HepG2 (cell line): ENCODE data around the gene ZBTB26. TPM values are rescaled to one million over a fixed set of nuclear protein-coding genes. Genes with fewer than 3 reads are reported as not detected.

Experiments used
- CAMTA2 ChIP-seq: sonication (generic); formaldehyde crosslinking; IDR thresholded peaks from 2 replicates; pipeline ENCODE4 v1.4.0; 2020; ENCODE audit warnings: mild to moderate bottlenecking, missing genetic modification reagents, borderline replicate concordance
- FOXM1 ChIP-seq: sonication (generic); formaldehyde crosslinking; IDR thresholded peaks from 2 replicates; pipeline ENCODE4 v1.5.0; 2020; ENCODE audit warnings: missing genetic modification reagents
- KDM6A ChIP-seq: IDR thresholded peaks from 2 replicates; pipeline ENCODE4 v1.6.1; 2016; ENCODE audit warnings: low read depth
- MED13 ChIP-seq: sonication (generic); formaldehyde crosslinking; IDR thresholded peaks from 2 replicates; pipeline ENCODE4 v1.5.0; 2020; ENCODE audit warnings: missing genetic modification reagents
- NFRKB ChIP-seq: fragments of 450-650 bp; IDR thresholded peaks from 2 replicates; pipeline ENCODE4 v1.6.1; 2017
- NONO ChIP-seq, 2 experiments: fragments of 450-650 bp in 1 of 2; sonication (generic) in 1 of 2; formaldehyde crosslinking in 1 of 2; IDR thresholded peaks in 1 of 2; conservative IDR thresholded peaks in 1 of 2; 2 replicates each; pipeline versions ENCODE4 v1.6.1 to v1.8.0; 2017 to 2022; ENCODE audit warnings: mild to moderate bottlenecking in 1 of 2, missing genetic modification reagents in 1 of 2, moderate library complexity in 1 of 2
- PTBP1 ChIP-seq: fragments of 200-400 bp; formaldehyde crosslinking; IDR thresholded peaks from 2 replicates; pipeline ENCODE4 v1.6.1; 2018; ENCODE audit warnings: low read length, low read depth; ENCODE audit not compliant: poor library complexity, severe bottlenecking
- SAFB2 ChIP-seq: sonication (generic); formaldehyde crosslinking; IDR thresholded peaks from 2 replicates; pipeline ENCODE4 v1.5.1; 2020; ENCODE audit warnings: missing genetic modification reagents, low read depth, mild to moderate bottlenecking, borderline replicate concordance
- SIX1 ChIP-seq: sonication (generic); formaldehyde crosslinking; IDR thresholded peaks from 2 replicates; pipeline ENCODE4 v1.4.0; 2020; ENCODE audit warnings: missing genetic modification reagents, borderline replicate concordance
- SKI ChIP-seq: fragments of 450-650 bp; IDR thresholded peaks from one replicate; pipeline ENCODE4 v1.6.1; 2018; ENCODE audit warnings: mild to moderate bottlenecking; ENCODE audit not compliant: partially characterized antibody
- SP2 ChIP-seq: sonication (generic); formaldehyde crosslinking; IDR thresholded peaks from 2 replicates; pipeline ENCODE4 v1.5.1; 2020; ENCODE audit warnings: mild to moderate bottlenecking, missing genetic modification reagents
- TCF7L2 ChIP-seq: IDR thresholded peaks from 2 replicates; pipeline ENCODE4 v1.6.1; 2011; ENCODE audit warnings: mild to moderate bottlenecking, low read depth, low read length, moderate library complexity
- XRCC5 ChIP-seq: fragments of 200-400 bp; formaldehyde crosslinking; optimal IDR thresholded peaks from 2 replicates; pipeline ENCODE3; 2017; ENCODE audit warnings: mild to moderate bottlenecking, low read length
- ZEB1 ChIP-seq: IDR thresholded peaks from 2 replicates; pipeline ENCODE4 v1.6.1; 2012; ENCODE audit warnings: mild to moderate bottlenecking, low read depth, inconsistent platforms; ENCODE audit not compliant: insufficient replicate concordance
- ZFY ChIP-seq: sonication (generic); formaldehyde crosslinking; IDR thresholded peaks from 2 replicates; pipeline ENCODE4 v1.4.0; 2020; ENCODE audit warnings: missing genetic modification reagents
- ZNF124 ChIP-seq: sonication (generic); formaldehyde crosslinking; IDR thresholded peaks from 2 replicates; pipeline ENCODE4 v1.4.0; 2020; ENCODE audit warnings: missing genetic modification reagents
- ZNF331 ChIP-seq: sonication (generic); formaldehyde crosslinking; IDR thresholded peaks from 2 replicates; pipeline ENCODE4 v1.4.0; 2020; ENCODE audit warnings: missing genetic modification reagents
- ZNF510 ChIP-seq: sonication (generic); formaldehyde crosslinking; IDR thresholded peaks from 2 replicates; pipeline ENCODE4 v1.4.0; 2020; ENCODE audit warnings: low read depth, mild to moderate bottlenecking, missing genetic modification reagents
- ZNF550 ChIP-seq: sonication (generic); formaldehyde crosslinking; IDR thresholded peaks from 2 replicates; pipeline ENCODE4 v1.4.0; 2020; ENCODE audit warnings: mild to moderate bottlenecking, missing genetic modification reagents, borderline replicate concordance
- polyA plus RNA-seq, 8 experiments: library from polyadenylated mRNA; depleted of rRNA in 3 of 8; stranded (reverse) in 7 of 8; unstranded in 1 of 8; fragments of >200 nt; fragmentation: Illumina TruSeq in 4 of 8; extraction: Trizol in 4 of 8; gene quantifications; 2 replicates each; pipeline versions ENCODE4 v1.2.1 to v1.2.3, GENCODE V29; 2011 to 2016; ENCODE audit warnings: low read depth in 4 of 8, missing spikeins in 1 of 8, mixed read lengths in 1 of 8; ENCODE audit not compliant: insufficient read depth in 1 of 8
- total RNA-seq, 5 experiments: library from RNA; depleted of rRNA; stranded (reverse); fragments of >200 nt; fragmentation: Illumina TruSeq; extraction: Trizol; gene quantifications; 2 replicates each; pipeline ENCODE4 v1.2.3, GENCODE V29; 2016; ENCODE audit warnings: low read depth in 1 of 5
- TF ChIP-seq, protein P1 (sequence below): sonication (generic); formaldehyde crosslinking; conservative IDR thresholded peaks from 2 replicates; pipeline ENCODE4 v1.4.0; 2020; ENCODE audit warnings: mild to moderate bottlenecking, missing genetic modification reagents, moderate library complexity
- TF ChIP-seq, protein P2 (sequence below): sonication (generic); formaldehyde crosslinking; IDR thresholded peaks from 2 replicates; pipeline ENCODE4 v1.8.0; 2022; ENCODE audit warnings: mild to moderate bottlenecking, missing genetic modification reagents, moderate library complexity
- TF ChIP-seq, protein P3 (sequence below): sonication (generic); formaldehyde crosslinking; IDR thresholded peaks from 2 replicates; pipeline ENCODE4 v1.4.0; 2020; ENCODE audit warnings: missing genetic modification reagents
- TF ChIP-seq, protein P4 (sequence below): IDR thresholded peaks from 2 replicates; pipeline ENCODE4 v1.6.1; 2016

The ZBTB26 gene
- total and polyA plus RNA-seq, 2 of the 13 experiments (the other 11 are each of a cell fraction or from before 2014, with no cell fraction given): 4.5 to 8.6 TPM

DNA sequence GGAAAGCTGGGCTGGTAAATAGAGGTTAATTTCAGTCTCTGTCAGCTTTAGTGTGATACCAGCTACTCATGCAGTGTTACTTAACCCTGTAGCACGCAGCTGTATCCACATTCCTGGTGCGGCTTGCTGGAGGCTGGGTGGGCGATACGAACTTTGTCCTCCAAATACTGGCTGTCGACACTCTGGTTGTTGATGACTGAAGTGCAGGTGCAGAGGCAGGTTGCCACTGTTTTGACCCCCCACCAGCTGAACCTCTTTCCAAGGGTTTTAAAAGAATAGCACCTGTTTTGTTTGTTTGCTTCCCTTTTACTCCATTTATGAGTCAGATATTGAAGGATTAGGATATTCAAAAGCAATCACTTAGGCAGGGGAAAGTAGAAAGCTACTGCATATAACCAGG lies 5.2 kb upstream of the ZBTB26 start (continued):
- TF ChIP-seq, protein P1, sequence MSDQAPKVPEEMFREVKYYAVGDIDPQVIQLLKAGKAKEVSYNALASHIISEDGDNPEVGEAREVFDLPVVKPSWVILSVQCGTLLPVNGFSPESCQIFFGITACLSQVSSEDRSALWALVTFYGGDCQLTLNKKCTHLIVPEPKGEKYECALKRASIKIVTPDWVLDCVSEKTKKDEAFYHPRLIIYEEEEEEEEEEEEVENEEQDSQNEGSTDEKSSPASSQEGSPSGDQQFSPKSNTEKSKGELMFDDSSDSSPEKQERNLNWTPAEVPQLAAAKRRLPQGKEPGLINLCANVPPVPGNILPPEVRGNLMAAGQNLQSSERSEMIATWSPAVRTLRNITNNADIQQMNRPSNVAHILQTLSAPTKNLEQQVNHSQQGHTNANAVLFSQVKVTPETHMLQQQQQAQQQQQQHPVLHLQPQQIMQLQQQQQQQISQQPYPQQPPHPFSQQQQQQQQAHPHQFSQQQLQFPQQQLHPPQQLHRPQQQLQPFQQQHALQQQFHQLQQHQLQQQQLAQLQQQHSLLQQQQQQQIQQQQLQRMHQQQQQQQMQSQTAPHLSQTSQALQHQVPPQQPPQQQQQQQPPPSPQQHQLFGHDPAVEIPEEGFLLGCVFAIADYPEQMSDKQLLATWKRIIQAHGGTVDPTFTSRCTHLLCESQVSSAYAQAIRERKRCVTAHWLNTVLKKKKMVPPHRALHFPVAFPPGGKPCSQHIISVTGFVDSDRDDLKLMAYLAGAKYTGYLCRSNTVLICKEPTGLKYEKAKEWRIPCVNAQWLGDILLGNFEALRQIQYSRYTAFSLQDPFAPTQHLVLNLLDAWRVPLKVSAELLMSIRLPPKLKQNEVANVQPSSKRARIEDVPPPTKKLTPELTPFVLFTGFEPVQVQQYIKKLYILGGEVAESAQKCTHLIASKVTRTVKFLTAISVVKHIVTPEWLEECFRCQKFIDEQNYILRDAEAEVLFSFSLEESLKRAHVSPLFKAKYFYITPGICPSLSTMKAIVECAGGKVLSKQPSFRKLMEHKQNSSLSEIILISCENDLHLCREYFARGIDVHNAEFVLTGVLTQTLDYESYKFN (CRISPR knock-in tag): peak; percentile 82
- TF ChIP-seq SP2 (CRISPR knock-in tag) (no peak), KDM6A (peak; percentile 46; the same call in 1 of the 2 replicates), ZNF510 (CRISPR knock-in tag) (no peak), ZFY (CRISPR knock-in tag) (no peak), CAMTA2 (CRISPR knock-in tag) (no peak), TCF7L2 (no peak), SAFB2 (no peak), NFRKB (no peak), ZEB1 (peak; percentile 73), SIX1 (no peak), FOXM1 (CRISPR knock-in tag) (no peak), SKI (peak; percentile 54), XRCC5 (peak; percentile 20), NONO (IDR thresholded peaks at IDR 0.05) (no peak), NONO (CRISPR knock-in tag; conservative IDR thresholded peaks at IDR 0.05) (0 out of 2 replicates have a peak, but pooled peaks have one; percentile 30), MED13 (no peak), ZNF124 (CRISPR knock-in tag) (0 out of 2 replicates have a peak, but pooled peaks have one; percentile 50), ZNF550 (CRISPR knock-in tag) (no peak), ZNF331 (CRISPR knock-in tag) (peak; percentile 83; the same call in 1 of the 2 replicates), PTBP1 (no peak)
- TF ChIP-seq, protein P2, sequence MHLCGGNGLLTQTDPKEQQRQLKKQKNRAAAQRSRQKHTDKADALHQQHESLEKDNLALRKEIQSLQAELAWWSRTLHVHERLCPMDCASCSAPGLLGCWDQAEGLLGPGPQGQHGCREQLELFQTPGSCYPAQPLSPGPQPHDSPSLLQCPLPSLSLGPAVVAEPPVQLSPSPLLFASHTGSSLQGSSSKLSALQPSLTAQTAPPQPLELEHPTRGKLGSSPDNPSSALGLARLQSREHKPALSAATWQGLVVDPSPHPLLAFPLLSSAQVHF (CRISPR knock-in tag): no peak
- TF ChIP-seq, protein P3, sequence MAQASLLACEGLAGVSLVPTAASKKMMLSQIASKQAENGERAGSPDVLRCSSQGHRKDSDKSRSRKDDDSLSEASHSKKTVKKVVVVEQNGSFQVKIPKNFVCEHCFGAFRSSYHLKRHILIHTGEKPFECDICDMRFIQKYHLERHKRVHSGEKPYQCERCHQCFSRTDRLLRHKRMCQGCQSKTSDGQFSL (CRISPR knock-in tag): no peak
- TF ChIP-seq, protein P4, sequence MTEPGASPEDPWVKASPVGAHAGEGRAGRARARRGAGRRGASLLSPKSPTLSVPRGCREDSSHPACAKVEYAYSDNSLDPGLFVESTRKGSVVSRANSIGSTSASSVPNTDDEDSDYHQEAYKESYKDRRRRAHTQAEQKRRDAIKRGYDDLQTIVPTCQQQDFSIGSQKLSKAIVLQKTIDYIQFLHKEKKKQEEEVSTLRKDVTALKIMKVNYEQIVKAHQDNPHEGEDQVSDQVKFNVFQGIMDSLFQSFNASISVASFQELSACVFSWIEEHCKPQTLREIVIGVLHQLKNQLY (CRISPR knock-in tag): no peak
